ENCODE results near the gene PIGQ. TPM values are rescaled to one million over a fixed set of nuclear protein-coding genes. Genes with fewer than 3 reads are reported as not detected.

Gene PIGQ
- total RNA-seq, 1 experiment from 2014 or later: 45.6 TPM

- CTCF ChIA-PET: interaction anchor here (0.6 kb wide), 1 partner anchor 175 kb away, joined by 4 read pairs; no protein-coding TSS in a partner anchor
- H3K36me3 Mint-ChIP-seq (ENCODE audit: insufficient read depth, unreplicated experiment): no peaks in the 10 kb centered on the region
- no peaks in the 10 kb centered on the region for H3K27me3 Mint-ChIP-seq (ENCODE audit: insufficient read depth, unreplicated experiment)
- no peak for TF ChIP-seq CTCF (IDR thresholded peaks at IDR 0.05; ENCODE audit: unreplicated experiment)
- no peak overlapping the region for H3K4me3 Mint-ChIP-seq (ENCODE audit: unreplicated experiment)
- H3K27ac Mint-ChIP-seq (ENCODE audit: low read depth, unreplicated experiment): no peak overlapping the region
- POLR2A ChIA-PET: no interaction called here
- intact Hi-C loops (cut with micrococcal nuclease): no loop called here
- DNase-seq (ENCODE audit: unreplicated experiment): no peak
- BruUV-seq (replicated peaks): no TSS peak
- H3K4me1 Mint-ChIP-seq (ENCODE audit: insufficient read depth, unreplicated experiment): no peaks in the 10 kb centered on the region
- no peaks in the 10 kb centered on the region for H3K9me3 Mint-ChIP-seq (ENCODE audit: unreplicated experiment)
These were observed 7.5 kb upstream of the PIGQ start for GRCh38 chr16:561957-562938.

- H3K27ac Mint-ChIP-seq (ENCODE audit: low read depth, unreplicated experiment): no peak overlapping the region
These were observed 6.6 kb upstream of the PIGQ start for GRCh38 chr16:563072-563644.

GRCh38 chr16:564690-565418 is 4.9 kb upstream of the PIGQ start:
- H3K36me3 Mint-ChIP-seq (ENCODE audit: insufficient read depth, unreplicated experiment): no peaks in the 10 kb centered on the region
- TF ChIP-seq CTCF (IDR thresholded peaks at IDR 0.05; ENCODE audit: unreplicated experiment): no peak
- CTCF ChIA-PET: no interaction called here
- BruUV-seq (replicated peaks): no TSS peak
- H3K27me3 Mint-ChIP-seq (ENCODE audit: insufficient read depth, unreplicated experiment): no peaks in the 10 kb centered on the region
- POLR2A ChIA-PET: no interaction called here
- H3K4me1 Mint-ChIP-seq (ENCODE audit: insufficient read depth, unreplicated experiment): no peaks in the 10 kb centered on the region
- DNase-seq (ENCODE audit: unreplicated experiment): no peak
- no peaks in the 10 kb centered on the region for H3K9me3 Mint-ChIP-seq (ENCODE audit: unreplicated experiment)
- intact Hi-C loops (cut with micrococcal nuclease): no loop called here
- no peak overlapping the region for H3K27ac Mint-ChIP-seq (ENCODE audit: low read depth, unreplicated experiment)
- H3K4me3 Mint-ChIP-seq (ENCODE audit: unreplicated experiment): no peak overlapping the region

More at GRCh38 chr16:563072-563644, 6.6 kb upstream of the PIGQ start:
- CTCF ChIA-PET: no interaction called here
- DNase-seq (ENCODE audit: unreplicated experiment): no peak
- BruUV-seq (replicated peaks): no TSS peak
- no peak for TF ChIP-seq CTCF (IDR thresholded peaks at IDR 0.05; ENCODE audit: unreplicated experiment)
- Mint-ChIP-seq H3K27me3 (ENCODE audit: insufficient read depth, unreplicated experiment) (no peaks in the 10 kb centered on the region), H3K4me3 (ENCODE audit: unreplicated experiment) (no peak overlapping the region), H3K9me3 (ENCODE audit: unreplicated experiment) (no peaks in the 10 kb centered on the region), H3K4me1 (ENCODE audit: insufficient read depth, unreplicated experiment) (no peaks in the 10 kb centered on the region), H3K36me3 (ENCODE audit: insufficient read depth, unreplicated experiment) (no peaks in the 10 kb centered on the region)
- POLR2A ChIA-PET: no interaction called here
- intact Hi-C loops (cut with micrococcal nuclease): no loop called here
